Fibroblast of skin of left biceps (primary cell): ENCODE measurements around the gene GRXCR2.
A peak's percentile ranks its signal among the peaks of the same experiment; 100 is the strongest.
"Not testable (repeated sequence)": the region's sequence is repeated elsewhere in the genome, so short reads cannot be mapped to it uniquely, and the experiment has no call there.

Source experiments
- DNase-seq, 2 experiments: peaks; one replicate each; pipeline ENCODE4 v3.0.0-alpha.2; 2013; ENCODE audit warnings: low read depth in 2 of 2

The GRXCR2 gene

DNA sequence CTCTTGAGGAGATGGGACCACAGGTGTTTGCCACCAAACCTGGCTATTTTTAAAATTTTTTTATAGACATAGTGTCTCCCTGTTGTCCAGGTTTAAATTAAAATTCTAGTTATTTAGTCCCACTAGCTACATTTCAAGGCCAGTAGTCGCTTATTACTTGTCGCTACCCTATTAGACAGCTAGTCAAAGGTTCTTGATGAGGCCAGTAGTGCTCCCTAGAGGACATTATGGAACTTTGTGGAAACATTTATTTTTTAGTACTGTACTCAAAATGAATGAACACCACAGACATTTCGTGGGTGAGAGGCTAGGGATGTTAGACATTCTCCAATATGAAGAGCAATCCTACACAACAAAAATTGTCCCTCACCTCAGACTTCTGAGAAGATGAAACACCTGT is 14.4 kb upstream of the GRXCR2 start:
- no peak for DNase-seq

DNA sequence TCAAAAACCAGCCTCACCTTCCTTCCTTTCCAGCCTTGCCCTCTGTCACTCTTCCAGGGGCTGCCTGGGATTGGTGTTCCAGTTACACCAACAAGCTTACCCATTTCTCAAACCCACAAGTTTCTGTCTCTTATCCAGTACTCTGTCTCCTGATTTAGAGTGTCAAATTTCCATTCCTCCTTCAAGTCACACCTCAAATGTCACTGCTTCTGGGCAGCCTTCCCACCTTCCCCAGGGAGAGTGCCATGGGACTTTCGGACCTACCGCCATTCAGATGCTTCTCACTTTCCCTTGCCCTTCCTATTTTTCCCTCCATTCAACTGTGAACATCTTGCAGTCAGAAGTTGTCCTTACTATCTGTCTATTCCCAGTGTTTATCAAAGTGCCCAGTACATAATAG is 2.0 kb upstream of the GRXCR2 start:
- no peak for DNase-seq

DNA sequence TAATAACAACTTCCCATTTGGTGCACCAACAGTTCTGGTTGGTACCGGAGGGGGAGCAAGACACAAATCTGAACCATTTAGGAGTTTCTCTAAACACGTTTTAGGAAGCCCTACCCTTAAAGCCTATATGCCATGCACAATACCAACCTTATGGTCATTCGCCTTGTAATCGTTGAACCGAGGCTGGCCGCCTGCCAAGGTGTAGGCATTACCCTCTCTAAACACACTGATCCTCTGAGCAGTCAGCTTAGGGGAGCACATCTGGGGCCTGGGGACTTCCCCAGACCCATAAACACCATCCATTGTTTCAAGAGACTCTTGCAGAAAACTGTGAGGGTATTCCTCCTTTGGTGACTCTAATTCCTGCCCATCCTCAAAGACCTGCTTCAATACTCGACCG is 328 bp downstream of the GRXCR2 start:
- no peak for DNase-seq

DNA sequence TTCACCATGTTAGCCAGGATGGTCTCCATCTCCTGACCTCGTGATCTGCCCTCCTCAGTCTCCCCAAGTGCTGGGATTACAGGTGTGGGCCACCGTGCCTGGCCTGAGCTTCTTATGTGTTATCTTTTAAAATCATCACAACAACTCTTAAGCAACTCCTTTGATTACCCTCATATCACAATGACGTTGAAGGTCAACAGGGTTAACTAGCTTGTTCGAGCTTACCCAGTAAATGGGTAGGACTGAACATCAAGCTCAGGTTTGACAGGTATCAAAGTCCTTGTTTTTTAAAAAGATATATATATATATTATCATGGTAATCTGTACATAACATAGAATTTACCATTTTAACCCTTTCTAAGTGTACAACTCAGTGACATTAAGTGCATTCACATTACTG is 3.1 kb downstream of the GRXCR2 start:
- DNase-seq, result no peak

DNA sequence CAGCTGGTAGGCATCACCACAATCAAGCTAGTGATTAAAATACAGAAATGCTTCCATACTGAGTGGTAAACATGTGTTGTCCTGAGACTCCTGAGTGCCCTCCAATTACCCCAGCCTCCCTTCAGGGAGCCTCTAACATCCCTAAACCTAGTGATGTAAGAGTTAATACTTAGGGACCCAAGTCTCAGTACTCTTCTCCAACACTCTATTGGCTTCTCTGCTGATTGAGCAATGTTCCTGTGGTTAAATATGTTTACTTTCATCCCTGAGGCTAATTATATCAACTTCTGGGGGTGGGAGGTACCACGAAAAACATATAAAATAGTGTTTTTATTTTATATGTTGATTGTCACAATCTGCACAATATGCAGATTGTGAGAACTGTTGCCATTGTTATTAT is 5.0 kb downstream of the GRXCR2 start:
- no peak for DNase-seq

DNA sequence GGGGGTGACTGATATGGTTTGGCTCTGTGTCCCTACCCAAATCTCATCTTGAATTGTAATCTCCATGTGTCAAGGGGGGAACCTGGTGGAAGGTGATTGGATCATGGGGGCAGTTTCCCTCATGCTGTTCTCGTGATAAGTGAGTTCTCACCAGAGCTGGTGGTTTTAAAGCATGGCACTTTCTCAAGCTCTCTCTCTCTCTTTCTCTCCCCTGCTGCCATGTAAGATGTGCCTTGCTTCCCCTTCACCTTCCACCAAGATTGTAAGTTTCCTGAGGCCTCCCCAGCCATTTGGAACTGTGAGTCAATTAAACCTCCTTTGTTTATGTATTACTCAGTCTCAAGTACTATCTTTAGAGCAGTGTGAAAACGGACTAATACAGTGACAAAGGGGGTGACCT is 8.4 kb downstream of the GRXCR2 start:
- not testable (repeated sequence) for DNase-seq

DNA sequence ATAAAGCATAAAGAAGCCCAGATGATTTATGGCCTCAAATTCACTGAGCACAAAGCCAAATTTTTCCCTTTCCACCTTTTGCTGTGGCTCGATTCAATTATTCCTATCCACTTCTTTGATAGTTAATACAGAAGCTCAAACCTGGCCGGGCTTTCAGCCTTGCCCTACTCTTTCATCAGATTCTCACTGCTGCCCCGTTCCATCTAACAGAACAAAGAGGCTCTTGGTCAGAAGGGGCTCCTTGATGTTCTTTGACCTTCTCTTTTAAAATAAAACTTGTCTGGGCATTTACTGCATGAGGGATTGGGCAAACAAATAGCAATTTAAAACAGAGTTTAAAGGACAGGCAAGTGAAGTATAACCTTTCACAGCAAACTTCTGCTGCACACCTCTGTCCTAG is 9.8 kb downstream of the GRXCR2 start:
- DNase-seq, result no peak

DNA sequence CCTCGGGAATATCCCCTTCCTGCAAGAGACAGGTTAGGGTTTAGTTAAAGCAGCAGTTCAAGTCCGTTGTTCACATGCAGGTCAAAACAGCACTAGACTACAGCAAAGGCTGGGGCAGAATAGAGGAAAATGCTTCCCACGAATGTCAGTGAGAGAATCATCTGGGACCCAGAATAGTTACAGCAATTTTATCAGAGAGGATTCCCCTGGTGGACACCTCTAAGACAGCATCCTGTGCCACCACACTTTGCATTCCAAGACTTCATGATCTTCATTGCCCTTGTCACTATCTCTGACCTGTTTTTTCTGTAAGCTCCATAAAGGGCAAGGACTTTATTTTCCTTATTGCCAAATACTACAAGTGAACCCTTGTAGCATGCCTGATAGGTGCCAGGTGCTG is 12.9 kb downstream of the GRXCR2 start:
- no peak for DNase-seq

DNA sequence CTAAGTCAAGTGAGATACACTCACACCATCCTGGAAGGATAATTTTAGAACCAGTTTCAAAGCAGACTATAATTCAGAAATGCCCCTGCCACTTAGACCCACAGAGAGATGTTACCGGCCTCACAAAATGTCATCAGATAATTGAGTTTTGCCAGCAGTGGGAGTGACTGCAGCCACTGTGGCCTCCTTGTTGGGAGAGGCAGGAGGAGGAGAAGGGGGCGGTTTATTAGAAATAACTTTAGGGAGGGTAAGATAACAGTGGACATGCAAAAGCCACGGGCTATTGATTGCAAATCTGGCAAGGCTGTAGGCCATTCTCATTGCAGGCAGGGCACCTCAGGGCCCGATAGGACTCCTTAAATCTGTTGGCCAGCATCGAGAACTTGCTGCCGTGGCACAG is 13.4 kb downstream of the GRXCR2 start:
- no peak for DNase-seq

DNA sequence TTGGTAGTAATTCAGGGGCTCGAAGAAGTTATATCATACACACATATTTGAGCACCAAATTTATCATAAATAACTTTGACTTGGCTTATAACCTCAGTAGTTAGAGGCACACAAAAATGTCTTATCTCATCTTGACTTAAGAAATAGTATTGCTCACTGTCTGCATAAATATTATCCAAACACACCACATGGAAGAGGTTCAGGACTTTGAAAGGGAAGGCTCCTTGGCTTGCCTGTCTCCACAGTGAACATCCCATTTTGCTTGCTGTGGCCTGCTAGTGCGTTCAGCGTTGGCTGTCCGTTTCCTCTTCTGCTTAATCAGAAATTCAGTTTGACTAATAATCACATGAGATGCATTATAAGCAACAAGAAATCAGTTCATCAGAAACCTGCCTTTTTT is 13.9 kb downstream of the GRXCR2 start:
- DNase-seq, result no peak

DNA sequence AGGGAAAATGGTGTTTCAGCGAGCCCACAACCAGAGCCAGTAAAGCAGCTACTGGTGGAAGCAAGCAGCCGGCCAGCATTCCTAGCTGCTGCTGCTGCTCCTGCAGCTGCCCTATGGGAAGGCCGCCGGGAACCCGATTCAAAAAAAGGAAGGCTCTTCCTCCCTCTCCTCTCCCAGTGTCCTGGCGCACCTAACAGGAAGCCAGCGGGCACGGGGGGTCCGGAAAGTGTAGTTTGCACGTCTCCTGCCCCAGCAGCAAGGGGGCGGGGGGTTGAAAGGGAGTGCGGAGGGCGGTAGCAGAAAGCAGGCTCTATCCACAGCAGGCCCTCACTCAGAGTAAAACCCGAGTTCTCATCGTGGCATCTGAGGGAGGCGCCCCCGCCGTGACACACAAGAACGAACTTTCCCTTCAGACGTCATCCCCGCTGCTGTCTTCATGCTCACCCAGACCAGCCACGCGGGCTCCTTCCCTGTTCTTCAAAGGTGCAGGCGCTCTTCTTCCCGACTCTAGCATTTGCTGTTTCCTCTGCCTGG is 16.5 kb downstream of the GRXCR2 start:
- peak in 1 of 2 experiments; percentile 11 for DNase-seq

DNA sequence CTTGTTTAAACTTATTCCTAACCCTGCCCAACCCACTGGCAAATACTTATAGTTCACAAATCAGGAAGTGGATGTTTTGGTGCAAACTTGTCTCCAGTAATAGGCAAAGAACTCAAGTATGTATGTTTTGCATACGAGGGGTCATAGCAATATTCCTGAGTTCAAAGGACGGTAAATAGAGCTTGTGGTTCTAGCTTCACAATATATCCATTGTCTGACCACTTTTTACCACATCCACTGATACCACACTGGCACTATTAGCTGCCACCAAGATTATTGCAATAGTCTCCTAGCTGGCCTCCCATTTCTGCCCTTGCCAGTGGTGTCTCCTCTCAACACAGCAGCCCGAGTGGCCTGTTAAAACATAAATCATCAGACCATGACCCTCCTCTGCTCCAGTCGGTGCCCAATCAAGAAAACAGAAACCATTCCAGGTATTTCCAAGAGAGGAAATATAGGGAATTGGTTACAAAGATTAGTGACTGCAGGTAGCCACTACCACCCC is 17.0 kb downstream of the GRXCR2 start:
- no peak for DNase-seq

DNA sequence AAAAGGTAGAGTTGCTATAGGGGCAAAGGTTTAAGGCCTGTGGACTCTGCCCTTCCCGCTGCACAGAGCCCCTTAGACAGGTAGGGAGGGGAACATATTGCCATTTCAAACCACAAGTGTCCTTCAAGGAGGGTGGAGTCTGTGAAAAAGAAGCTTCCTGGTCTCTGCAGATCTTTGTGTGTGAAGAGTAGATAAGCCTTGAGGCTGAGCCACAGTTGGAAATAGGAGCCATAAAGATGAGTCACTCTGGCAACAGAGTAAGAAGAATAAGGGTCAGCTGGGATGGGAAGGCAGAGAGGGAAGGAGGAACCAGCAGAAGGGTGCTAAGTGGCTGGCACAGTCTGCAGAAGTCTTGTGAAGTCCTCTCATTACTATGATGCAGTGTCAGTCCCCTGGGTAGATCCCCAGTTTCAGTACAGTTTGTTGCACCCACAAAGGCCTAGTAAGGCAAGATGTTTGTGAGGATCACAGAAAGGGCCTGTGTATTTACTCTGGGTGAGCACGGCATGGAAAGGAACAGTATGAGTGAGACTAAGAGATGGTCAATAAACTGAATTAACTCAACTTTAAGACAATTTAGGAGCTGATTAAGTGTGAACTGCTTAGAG is 18.1 kb downstream of the GRXCR2 start:
- peak in 1 of 2 experiments; percentile 35 for DNase-seq

DNA sequence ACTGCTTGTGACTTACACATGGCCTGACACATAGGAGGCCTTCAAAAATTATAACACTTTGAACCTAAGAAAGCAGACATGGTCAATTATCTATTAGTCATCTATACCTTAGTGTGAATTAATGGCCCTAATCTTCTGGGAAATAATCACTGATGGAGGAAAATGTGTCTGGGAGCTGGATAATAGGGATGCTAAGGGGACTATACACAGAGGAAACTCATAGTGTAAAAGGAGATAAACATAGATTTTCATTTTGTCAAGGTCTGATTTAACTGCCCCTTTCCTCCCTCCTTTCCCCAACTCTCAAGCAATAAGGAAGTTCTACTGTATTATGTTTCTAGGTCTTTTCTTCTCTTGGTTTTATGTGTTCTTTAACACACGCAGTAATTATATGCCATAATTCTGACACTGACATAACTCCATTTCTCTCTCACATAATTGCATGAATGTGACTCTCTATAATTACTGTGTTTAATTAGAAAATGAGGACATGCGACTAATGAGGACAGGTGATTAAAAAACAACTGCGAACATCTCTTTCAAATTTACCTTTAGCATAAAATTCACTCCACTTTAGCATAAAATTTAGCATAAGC is 18.9 kb downstream of the GRXCR2 start:
- no peak for DNase-seq

DNA sequence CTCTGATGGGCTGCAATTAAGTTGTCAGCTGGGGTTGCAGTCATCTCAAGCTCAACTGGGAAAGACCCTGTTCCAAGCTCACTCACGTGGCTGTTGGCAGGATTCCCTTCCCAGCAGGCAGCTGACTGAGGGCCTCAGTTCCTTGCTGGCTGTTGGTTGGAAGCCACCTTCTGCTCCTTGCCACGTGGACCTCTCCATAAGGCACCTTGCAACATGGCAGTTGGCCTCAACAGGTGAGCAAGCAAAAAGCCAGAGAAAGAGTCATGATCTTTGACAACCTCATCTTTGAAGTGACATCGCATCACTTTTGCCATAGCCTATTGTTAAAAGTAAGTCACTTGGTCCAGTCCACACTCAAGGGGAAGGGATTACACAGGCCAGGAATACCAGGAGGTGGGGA is 19.8 kb downstream of the GRXCR2 start:
- DNase-seq, result no peak

DNA sequence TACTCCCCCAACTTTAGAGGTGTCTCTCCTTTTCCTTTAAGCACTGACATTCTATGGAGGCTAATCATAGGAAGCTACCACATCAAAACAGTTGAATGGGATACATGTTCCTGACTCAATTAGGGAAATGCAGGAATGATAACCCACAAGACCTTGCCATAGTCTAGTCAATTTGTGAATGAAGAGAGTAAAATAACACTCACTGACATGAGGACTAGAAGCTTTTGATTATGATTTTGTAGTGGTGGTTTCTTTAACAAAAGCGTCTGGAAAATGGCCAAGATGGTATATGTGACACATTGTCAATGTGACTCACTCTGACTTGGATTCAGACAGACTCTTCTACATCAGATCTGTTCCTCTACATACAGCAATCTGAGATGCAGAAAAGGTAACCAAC is 24.0 kb downstream of the GRXCR2 start:
- no peak for DNase-seq

DNA sequence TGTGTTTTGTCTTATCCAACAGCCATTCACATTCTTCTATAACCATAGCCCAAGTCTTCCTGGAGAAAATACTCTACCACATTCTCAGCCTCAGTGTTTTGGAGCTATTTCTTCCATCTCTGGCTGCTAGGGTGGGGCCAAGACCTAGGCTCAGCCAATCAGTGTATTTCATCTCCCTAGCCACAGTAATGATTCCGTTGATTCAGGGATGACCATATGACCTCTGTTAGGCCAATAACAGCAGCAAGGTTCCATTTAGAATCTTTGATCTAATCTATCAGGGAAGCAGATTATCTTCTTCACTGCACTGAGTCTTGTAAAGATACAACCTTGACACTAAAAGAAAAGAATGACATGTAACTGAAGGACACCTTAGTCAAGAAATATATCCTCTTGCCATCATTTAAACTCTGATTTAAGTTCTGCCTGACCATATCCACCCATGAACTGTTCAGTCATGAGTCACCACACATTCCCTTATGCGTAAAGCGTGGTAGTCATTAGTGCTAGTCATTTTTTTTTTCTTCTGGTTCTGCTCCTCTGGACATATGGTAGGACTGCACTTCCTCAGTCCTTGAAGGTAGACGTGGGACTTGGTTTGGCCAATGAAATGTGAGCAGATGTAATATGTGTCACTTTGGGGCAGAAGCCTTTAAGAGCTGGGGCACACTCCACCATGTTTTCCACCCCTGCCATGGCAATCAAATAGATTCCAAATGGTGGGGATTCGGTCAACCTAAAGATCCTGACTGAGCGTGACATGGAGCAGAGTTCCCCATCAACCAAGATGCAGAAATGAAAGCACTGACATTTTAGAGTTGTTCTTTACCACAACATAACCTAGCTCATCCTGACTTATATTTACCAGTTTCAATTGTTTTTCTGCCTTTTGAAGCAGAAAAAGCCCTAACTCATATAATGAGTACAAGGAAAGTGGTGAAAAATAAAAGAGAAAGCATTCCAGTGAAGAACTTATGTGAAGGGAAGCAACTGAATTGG is 25.0 kb downstream of the GRXCR2 start:
- DNase-seq, result peak in 1 of 2 experiments; percentile 39

DNA sequence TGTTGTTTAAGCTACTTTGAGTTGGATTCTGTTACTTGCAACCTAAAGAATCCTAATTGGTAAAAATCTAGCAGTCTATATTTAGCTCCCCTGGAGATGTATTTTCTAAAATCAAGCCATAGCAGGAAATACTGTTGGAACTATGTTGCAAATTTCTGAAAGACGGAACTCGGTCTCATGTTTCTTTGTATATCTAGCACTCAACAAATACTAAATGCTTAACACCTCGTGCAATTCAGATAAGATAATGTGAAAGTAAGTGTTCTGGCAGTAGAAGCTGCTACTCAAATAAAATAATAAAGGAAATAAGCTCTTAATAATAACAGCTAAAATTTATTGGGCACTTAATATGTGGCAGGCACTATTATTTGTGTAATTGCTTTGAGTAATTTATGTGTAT is 26.7 kb downstream of the GRXCR2 start:
- no peak for DNase-seq

DNA sequence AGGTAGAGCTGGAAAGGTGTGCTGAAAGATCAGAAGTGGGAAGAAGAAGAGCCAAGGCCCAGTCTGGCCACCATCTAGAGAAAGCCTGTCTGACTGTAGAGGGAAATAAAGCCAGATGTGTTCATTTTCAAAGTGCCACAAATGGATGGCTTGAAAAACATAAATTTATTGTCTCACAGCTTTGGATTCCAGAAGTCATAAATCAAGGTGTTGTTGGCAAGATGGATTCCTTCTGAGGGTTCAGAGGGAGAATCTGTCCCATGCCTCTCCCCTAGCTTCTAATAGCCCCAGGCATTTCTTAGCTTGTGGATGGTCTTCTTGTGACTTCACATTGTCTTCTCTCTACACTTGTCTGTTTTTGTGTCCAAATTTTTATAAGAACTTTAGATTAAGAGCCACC is 31.5 kb downstream of the GRXCR2 start:
- DNase-seq, result no peak

DNA sequence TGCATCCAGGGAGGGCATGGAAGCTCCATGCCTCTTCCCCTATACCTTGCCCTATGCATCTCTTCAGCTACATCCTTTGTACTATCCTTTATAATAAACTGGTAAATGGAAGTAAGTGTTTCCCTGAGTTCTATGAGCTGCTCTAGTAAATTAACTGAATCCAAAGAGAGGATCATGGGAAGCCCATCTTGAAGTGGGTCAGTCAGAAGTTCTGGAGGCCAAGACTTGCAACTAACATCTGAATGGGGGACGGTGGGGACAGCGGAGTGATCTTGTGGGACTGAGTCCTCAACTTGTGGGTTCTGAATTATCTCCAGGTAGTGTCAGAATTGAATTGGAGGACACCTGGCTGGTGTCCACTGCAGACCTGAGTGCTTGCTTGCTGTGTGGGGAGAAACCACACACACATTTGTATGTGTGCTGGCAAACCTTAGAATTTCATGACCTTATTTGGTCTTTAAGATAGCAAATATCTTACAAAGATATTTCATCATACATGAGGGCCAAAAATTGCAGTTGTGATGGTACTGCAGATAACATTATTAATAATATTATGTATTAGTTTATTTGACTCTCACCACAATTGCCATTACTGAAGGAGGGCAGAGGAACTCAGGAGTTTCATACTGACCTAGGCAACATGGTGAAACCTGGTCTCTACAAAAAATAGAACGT is 32.2 kb downstream of the GRXCR2 start:
- no peak for DNase-seq

DNA sequence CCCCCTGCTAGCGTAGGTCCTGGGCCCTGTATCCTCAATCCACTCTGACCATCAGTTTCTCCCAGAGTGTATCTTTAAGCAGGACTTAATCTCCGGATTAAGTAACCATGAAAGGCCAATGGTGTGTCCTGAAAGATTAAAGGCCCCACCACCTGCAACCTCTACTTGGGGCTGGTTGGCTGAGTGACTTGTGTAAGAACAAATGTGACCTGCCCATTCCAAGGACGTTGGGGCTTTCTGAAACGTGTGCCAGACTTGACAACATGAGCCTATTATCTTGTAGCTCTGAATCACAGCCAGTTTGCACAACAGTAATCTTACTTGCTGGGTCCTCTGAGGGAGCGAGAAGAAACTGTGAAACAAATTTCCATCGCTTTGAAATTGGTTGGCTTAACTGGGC is 34.5 kb downstream of the GRXCR2 start:
- no peak for DNase-seq

DNA sequence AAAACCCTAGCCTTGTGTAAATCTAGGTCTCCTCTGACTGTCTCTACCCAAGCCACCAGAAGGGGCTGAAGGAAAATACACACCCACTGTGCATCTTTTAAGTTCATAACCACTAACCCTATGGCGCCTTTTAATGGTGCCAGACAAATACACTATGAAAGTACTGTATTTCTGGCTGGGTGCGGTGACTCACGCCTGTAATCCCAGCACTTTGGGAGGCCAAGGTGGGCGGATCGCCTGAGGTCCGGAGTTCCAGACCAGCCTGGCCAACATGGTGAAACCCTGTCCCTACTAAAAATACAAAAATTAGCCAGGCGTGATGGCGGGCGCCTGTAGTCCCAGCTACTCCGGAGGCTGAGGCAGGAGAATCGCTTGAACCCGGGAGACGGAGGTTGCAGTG is 36.6 kb downstream of the GRXCR2 start:
- not testable (repeated sequence) for DNase-seq
